Erythroblast (primary cell): ENCODE results near the gene SLC4A5.

Experiments used
- GATA1 ChIP-seq: IDR thresholded peaks from 2 replicates; pipeline ENCODE4 v1.6.1; 2011; ENCODE audit warnings: low read depth, mild to moderate bottlenecking, control low read depth, low read length, moderate library complexity
- POLR2A ChIP-seq: IDR thresholded peaks from 2 replicates; pipeline ENCODE4 v1.6.1; 2011; ENCODE audit warnings: mild to moderate bottlenecking, low read length

DNA sequence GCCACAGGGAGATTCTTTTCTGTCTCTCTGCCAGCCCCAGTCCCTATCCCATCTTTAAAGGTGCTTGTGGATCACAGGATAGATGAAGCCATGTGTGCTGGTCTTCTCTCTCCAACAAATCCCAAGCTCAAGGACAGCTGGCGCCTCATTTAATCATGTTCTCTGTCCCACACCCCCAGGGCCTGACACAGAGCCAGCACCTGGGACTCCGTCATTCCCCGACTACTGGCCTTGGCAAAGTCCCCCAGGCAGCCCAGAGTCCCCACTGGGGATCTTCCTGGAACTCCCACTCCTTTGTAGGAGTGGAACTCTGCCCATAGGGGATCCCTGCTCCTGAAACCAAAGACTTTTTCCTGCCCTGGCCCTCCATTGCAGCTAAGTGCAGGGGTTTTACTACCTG lies 84.0 kb downstream of the SLC4A5 start:
- TF ChIP-seq POLR2A (no peak), GATA1 (no peak)
